NOMO-1 treated with DMSO at 0.1 percent for 48 hours (cell line): ENCODE data around the gene SOS1.
A peak's percentile ranks its signal among the peaks of the same experiment; 100 is the strongest.

ENCODE experiments used
- DNase-seq: peaks from one replicate; lab custom pipeline; 2025; ENCODE audit not compliant: unreplicated experiment; lab: John Stamatoyannopoulos, UW

SOS1 gene

GRCh38 chr2:39033980-39034379, 86.9 kb downstream of the SOS1 start:
- no peak for DNase-seq

GRCh38 chr2:39027421-39027820, 93.4 kb downstream of the SOS1 start:
- DNase-seq: no peak

DNA sequence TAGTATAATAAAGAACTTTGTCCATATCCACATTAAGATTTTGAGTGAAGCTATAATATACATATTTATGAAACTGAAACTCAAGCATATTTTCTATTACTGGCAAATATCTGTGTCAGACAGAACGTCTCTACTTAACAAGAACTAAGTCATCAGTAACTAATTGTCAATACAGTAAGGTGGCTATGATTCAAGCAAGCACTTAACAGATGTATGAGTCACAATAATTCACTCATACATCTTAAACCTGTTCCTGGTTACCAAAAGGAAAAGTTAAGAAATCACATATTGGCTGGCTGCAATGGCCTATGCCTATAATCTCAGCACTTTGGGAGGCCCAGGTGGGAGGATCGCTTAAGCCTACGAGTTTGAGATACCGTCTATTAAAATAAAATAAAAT, 96.0 kb downstream of the SOS1 start:
- no peak for DNase-seq

- no peak for DNase-seq
Observed at GRCh38 chr2:39023649-39024048, 97.2 kb downstream of the SOS1 start.

GRCh38 chr2:39022642-39023235, 98.1 kb downstream of the SOS1 start:
- no peak for DNase-seq

- no peak for DNase-seq
Observed at GRCh38 chr2:39020383-39020782, 100.5 kb downstream of the SOS1 start.

DNA sequence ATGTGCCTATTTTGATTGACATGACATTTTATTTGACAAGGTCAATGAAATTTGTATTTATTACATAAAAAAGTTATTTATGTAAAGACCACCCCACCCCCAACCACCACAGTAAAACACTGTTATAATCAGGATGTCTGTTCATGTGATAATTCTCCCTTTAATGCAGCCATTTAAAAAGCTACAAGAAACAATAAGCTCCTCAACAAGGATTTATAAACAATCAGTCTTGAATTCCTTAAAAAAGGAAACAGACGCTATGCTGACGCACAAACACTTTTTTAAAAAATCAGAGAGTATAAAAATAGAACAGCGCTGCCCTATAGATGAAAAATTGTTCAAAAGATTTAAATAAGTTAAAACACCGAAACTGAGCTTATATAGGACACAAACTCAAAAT, 102.2 kb downstream of the SOS1 start:
- no peak for DNase-seq

- DNase-seq: no peak
Observed at GRCh38 chr2:39017334-39017733, 103.5 kb downstream of the SOS1 start.

- no peak for DNase-seq
Observed at GRCh38 chr2:39015424-39015823, 105.4 kb downstream of the SOS1 start.

- no peak for DNase-seq
Observed at GRCh38 chr2:39013871-39014270, 107.0 kb downstream of the SOS1 start.

DNA sequence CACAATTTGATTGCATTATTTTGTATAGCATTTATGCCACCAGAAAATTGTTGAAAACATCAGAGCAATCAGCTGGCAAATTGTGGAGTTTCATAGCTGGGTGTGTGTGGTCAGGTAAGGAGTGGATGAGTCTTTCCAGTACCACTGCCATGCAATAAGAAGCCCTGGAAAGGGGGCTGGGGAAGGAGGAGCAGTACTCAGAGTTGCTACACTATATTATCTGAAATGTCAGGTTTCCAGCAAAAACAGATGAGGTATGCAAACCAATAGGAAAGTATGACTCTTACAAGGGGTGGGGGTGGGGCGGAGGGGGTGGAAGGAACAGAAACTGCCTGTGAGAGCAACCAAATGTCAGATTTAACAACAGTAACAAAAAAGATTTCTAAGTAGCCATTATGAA, 112.2 kb downstream of the SOS1 start:
- DNase-seq: no peak

GRCh38 chr2:39007875-39008504, 112.9 kb downstream of the SOS1 start:
- DNase-seq: no peak

GRCh38 chr2:39000552-39000951, 120.3 kb downstream of the SOS1 start:
- no peak for DNase-seq

DNA sequence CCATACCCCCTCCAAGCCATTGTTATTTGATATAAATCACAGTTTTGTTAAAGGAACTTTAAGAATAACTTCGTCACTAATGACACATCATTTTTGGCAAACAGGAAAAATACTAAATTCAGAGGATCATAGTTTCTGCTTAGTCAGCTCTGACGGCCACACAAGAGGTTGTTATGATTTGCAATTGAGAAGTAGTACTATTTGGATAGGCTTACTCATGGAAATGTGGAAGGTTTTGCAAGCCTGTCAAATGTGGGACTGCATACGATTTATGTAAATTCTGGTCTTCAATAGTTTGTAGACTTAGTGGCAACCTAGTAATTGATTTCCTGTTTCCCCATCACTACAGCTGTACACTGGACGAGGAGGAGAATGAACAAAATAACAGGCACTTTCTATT, 123.1 kb downstream of the SOS1 start:
- peak; percentile 96 for DNase-seq

- no peak for DNase-seq
Observed at GRCh38 chr2:38991899-38992298, 129.0 kb downstream of the SOS1 start.

DNA sequence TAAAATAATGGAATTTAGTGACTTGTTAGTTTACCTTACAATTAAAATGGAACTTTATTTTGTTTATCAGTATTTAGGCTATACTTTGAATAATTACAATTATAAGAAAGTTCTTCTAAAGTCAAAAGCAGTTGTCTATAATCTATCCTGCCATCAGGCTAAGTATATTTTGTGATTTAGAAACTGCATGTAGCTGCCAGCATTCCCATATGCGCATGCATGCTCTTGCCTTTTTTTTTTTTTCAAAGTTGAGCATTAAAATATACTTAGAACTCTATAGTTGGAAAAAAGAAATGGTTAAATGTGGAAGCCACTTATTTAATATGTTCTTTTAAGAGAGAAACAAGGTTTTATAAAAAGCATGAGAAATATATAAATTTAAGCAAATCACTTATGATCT, 132.1 kb downstream of the SOS1 start:
- no peak for DNase-seq

GRCh38 chr2:38982498-38982897, 138.4 kb downstream of the SOS1 start:
- DNase-seq: no peak

- DNase-seq: no peak
Observed at GRCh38 chr2:38981670-38982357, 139.0 kb downstream of the SOS1 start.

- DNase-seq: no peak
Observed at GRCh38 chr2:38981003-38981669, 139.7 kb downstream of the SOS1 start.

GRCh38 chr2:38978908-38979307, 141.9 kb downstream of the SOS1 start:
- no peak for DNase-seq

- DNase-seq: peak; percentile 80
Observed at GRCh38 chr2:38978296-38978903, 142.5 kb downstream of the SOS1 start.

GRCh38 chr2:38977047-38977446, 143.8 kb downstream of the SOS1 start:
- DNase-seq: no peak
